Measurements from ENCODE around the gene DUSP8.

Gene DUSP8

GRCh38 chr11:1538153-1538552, 33.9 kb downstream of the DUSP8 start:
- Histone ChIP-seq H3K9me3 (ENCODE audit: insufficient read depth, low read length) (peaks cover 4% of the 10 kb centered on the region; the same call in 1 of the 2 replicates), H3K4me3 (ENCODE audit: low read length) (no peak overlapping the region), H3K79me2 (ENCODE audit: low read length) (peaks cover 36% of the 10 kb centered on the region), H3K36me3 (replicated peaks; ENCODE audit: low read depth, low read length) (peaks cover 5% of the 10 kb centered on the region), H3K9ac (ENCODE audit: low read length) (no peak overlapping the region), H3K27ac (ENCODE audit: low read length) (no peak overlapping the region), H2AFZ (ENCODE audit: low read depth, low read length) (no peak overlapping the region), H3K27me3 (ENCODE audit: low read depth, low read length) (peaks cover 9% of the 10 kb centered on the region), H4K20me1 (ENCODE audit: insufficient read depth, low read length) (peaks cover 13% of the 10 kb centered on the region), H3K4me2 (ENCODE audit: low read length) (no peak overlapping the region), H3K4me1 (ENCODE audit: low read length) (0 out of 2 replicates have a peak, but pooled peaks cover 3% of the 10 kb centered on the region)
- TF ChIP-seq EZH2phosphoT487 (IDR thresholded peaks at IDR 0.05; ENCODE audit: low read depth) (no peak), CTCF (IDR thresholded peaks at IDR 0.05; ENCODE audit: low read depth, low read length) (no peak)

GRCh38 chr11:1536065-1536843, 35.8 kb downstream of the DUSP8 start:
- Histone ChIP-seq H2AFZ (ENCODE audit: low read depth, low read length) (no peak overlapping the region), H3K36me3 (replicated peaks; ENCODE audit: low read depth, low read length) (peaks cover 5% of the 10 kb centered on the region), H3K27ac (ENCODE audit: low read length) (no peak overlapping the region), H3K9ac (ENCODE audit: low read length) (no peak overlapping the region), H3K79me2 (ENCODE audit: low read length) (peaks cover 45% of the 10 kb centered on the region), H3K9me3 (ENCODE audit: insufficient read depth, low read length) (peaks cover 4% of the 10 kb centered on the region; the same call in 1 of the 2 replicates), H3K4me1 (ENCODE audit: low read length) (no peaks in the 10 kb centered on the region), H3K27me3 (ENCODE audit: low read depth, low read length) (peaks cover 9% of the 10 kb centered on the region), H3K4me2 (ENCODE audit: low read length) (no peak overlapping the region), H4K20me1 (ENCODE audit: insufficient read depth, low read length) (peaks cover 18% of the 10 kb centered on the region), H3K4me3 (ENCODE audit: low read length) (no peak overlapping the region)
- no peak for TF ChIP-seq CTCF (IDR thresholded peaks at IDR 0.05; ENCODE audit: low read depth, low read length)
- TF ChIP-seq EZH2phosphoT487 (IDR thresholded peaks at IDR 0.05; ENCODE audit: low read depth), result no peak

- Histone ChIP-seq H3K79me2 (ENCODE audit: low read length) (peaks cover 56% of the 10 kb centered on the region), H3K27me3 (ENCODE audit: low read depth, low read length) (peaks cover 9% of the 10 kb centered on the region), H3K36me3 (replicated peaks; ENCODE audit: low read depth, low read length) (peaks cover 5% of the 10 kb centered on the region), H3K9me3 (ENCODE audit: insufficient read depth, low read length) (peaks cover 4% of the 10 kb centered on the region; the same call in 1 of the 2 replicates), H3K9ac (ENCODE audit: low read length) (no peak overlapping the region), H3K4me2 (ENCODE audit: low read length) (no peak overlapping the region), H2AFZ (ENCODE audit: low read depth, low read length) (no peak overlapping the region), H3K4me3 (ENCODE audit: low read length) (no peak overlapping the region), H4K20me1 (ENCODE audit: insufficient read depth, low read length) (peaks cover 26% of the 10 kb centered on the region), H3K4me1 (ENCODE audit: low read length) (no peaks in the 10 kb centered on the region), H3K27ac (ENCODE audit: low read length) (no peak overlapping the region)
- TF ChIP-seq EZH2phosphoT487 (IDR thresholded peaks at IDR 0.05; ENCODE audit: low read depth) (no peak), CTCF (IDR thresholded peaks at IDR 0.05; ENCODE audit: low read depth, low read length) (no peak)
Measured at GRCh38 chr11:1534682-1535081, 37.4 kb downstream of the DUSP8 start.

- TF ChIP-seq EZH2phosphoT487 (IDR thresholded peaks at IDR 0.05; ENCODE audit: low read depth) (no peak), CTCF (IDR thresholded peaks at IDR 0.05; ENCODE audit: low read depth, low read length) (no peak)
- Histone ChIP-seq H3K27ac (ENCODE audit: low read length) (no peak overlapping the region), H3K4me1 (ENCODE audit: low read length) (no peaks in the 10 kb centered on the region), H3K27me3 (ENCODE audit: low read depth, low read length) (peaks cover 9% of the 10 kb centered on the region), H3K79me2 (ENCODE audit: low read length) (peaks cover 61% of the 10 kb centered on the region), H3K9ac (ENCODE audit: low read length) (no peak overlapping the region), H2AFZ (ENCODE audit: low read depth, low read length) (no peak overlapping the region), H4K20me1 (ENCODE audit: insufficient read depth, low read length) (peaks cover 26% of the 10 kb centered on the region), H3K36me3 (replicated peaks; ENCODE audit: low read depth, low read length) (peaks cover 5% of the 10 kb centered on the region), H3K9me3 (ENCODE audit: insufficient read depth, low read length) (peaks cover 4% of the 10 kb centered on the region; the same call in 1 of the 2 replicates), H3K4me2 (ENCODE audit: low read length) (no peak overlapping the region), H3K4me3 (ENCODE audit: low read length) (no peak overlapping the region)
Measured at GRCh38 chr11:1534171-1534570, 37.9 kb downstream of the DUSP8 start.

Data from OCI-LY3 (cell line).